ENCODE data around the gene FAM98C.
A peak's percentile ranks its signal among the peaks of the same experiment; 100 is the strongest.

The FAM98C gene

DNA sequence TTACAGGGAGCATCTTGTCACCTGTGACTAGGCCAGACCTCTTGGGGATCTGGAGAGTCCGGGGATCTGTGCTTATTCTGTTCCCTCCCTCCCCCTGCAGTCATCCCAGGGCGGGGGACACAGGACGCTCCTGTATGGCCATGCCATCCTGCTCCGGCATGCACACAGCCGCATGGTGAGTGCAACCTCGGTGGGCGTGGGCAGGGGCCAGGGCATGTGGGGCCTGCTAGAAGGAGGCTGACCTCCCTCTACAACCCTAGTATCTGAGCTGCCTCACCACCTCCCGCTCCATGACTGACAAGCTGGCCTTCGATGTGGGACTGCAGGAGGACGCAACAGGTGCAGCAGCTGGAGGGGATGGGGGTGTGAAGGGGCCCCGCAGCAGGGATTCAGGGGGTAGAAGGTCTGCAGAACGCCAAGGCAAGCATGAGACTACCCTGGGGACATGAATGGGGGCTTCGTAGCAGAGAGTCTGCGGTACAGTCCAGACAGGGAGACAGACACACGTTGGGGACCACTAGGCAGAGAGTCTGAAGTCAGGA, 40.6 kb downstream of the FAM98C start:
- TF ChIP-seq SPI1 (IDR thresholded peaks at IDR 0.05; ENCODE audit: low read depth, low read length) (no peak), TAF1 (IDR thresholded peaks at IDR 0.05; ENCODE audit: low read depth, low read length) (no peak), POLR2AphosphoS5 (IDR thresholded peaks at IDR 0.05; ENCODE audit: low read depth, low read length) (no peak), POU2F2 (IDR thresholded peaks at IDR 0.05; ENCODE audit: low read depth, low read length) (no peak), PAX5 (IDR thresholded peaks at IDR 0.05; ENCODE audit: insufficient read depth, low read length, severe bottlenecking) (no peak), POLR2A (IDR thresholded peaks at IDR 0.05; ENCODE audit: low read depth, low read length) (no peak)
- DNase-seq (ENCODE audit: insufficient read length, low spot score): no peak
- peak; percentile 5 for FAIRE-seq

DNA sequence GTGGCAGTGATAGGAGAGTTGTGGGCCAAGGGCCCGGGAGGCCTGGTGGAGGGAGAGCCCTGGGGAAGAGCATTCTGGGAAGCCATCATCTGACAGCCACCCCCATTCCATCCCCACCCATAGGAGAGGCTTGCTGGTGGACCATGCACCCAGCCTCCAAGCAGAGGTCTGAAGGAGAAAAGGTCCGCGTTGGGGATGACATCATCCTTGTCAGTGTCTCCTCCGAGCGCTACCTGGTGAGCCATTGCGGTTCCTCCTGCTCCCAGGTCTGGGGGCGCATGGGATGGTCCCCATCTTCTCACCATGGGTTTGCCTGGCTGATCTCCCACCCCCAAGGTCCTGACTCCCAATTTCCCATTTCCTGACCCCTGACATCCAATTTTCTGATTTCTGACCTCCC, 41.1 kb downstream of the FAM98C start:
- FAIRE-seq (no peak), DNase-seq (ENCODE audit: insufficient read length, low spot score) (no peak)
- no peak for TF ChIP-seq PAX5 (IDR thresholded peaks at IDR 0.05; ENCODE audit: insufficient read depth, low read length, severe bottlenecking)
- TF ChIP-seq TAF1 (IDR thresholded peaks at IDR 0.05; ENCODE audit: low read depth, low read length): no peak
- TF ChIP-seq POLR2A (IDR thresholded peaks at IDR 0.05; ENCODE audit: low read depth, low read length): no peak
- TF ChIP-seq POLR2AphosphoS5 (IDR thresholded peaks at IDR 0.05; ENCODE audit: low read depth, low read length): no peak
- TF ChIP-seq POU2F2 (IDR thresholded peaks at IDR 0.05; ENCODE audit: low read depth, low read length): no peak
- TF ChIP-seq SPI1 (IDR thresholded peaks at IDR 0.05; ENCODE audit: low read depth, low read length): no peak

DNA sequence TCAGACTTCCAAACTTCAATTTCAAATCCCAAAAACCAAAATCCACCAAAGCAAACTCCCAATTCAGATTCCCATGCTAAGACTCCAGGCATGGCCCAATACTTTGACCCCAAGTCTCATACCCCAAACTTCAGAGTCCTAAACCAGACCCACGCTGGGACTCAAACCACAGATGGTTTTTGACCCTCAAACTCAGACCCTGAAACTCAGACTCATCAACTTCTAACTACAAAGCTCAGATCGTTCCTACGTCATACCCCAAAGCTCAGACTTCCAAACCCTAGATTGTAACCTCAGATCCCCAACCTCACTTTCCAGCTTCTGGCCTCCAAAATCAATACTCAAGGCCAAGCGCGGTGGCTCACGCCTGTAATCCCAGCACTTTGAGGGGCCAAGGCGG, 42.5 kb downstream of the FAM98C start:
- DNase-seq (ENCODE audit: insufficient read length, low spot score) (no peak), FAIRE-seq (no peak)
- no peak for TF ChIP-seq TAF1 (IDR thresholded peaks at IDR 0.05; ENCODE audit: low read depth, low read length)
- no peak for TF ChIP-seq POU2F2 (IDR thresholded peaks at IDR 0.05; ENCODE audit: low read depth, low read length)
- no peak for TF ChIP-seq POLR2A (IDR thresholded peaks at IDR 0.05; ENCODE audit: low read depth, low read length)

DNA sequence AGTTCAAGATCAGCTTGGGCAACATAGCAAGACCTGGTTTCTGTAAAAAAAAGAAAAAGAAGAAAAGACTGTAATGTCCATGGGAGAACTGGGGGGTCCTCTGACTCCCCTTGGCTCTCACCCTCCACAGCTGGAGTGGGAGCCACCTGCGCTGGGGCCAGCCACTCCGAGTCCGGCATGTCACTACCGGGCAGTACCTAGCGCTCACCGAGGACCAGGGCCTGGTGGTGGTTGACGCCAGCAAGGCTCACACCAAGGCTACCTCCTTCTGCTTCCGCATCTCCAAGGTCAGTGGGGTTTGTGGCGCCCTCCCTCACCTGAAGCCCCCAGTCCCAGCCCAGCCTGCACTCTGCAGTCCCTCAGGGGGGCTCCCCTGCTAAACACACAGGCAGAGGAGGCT, 45.3 kb downstream of the FAM98C start:
- DNase-seq (ENCODE audit: insufficient read length, low spot score): no peak
- TF ChIP-seq POU2F2 (IDR thresholded peaks at IDR 0.05; ENCODE audit: low read depth, low read length) (no peak), TAF1 (IDR thresholded peaks at IDR 0.05; ENCODE audit: low read depth, low read length) (no peak), POLR2A (IDR thresholded peaks at IDR 0.05; ENCODE audit: low read depth, low read length) (no peak), POLR2AphosphoS5 (IDR thresholded peaks at IDR 0.05; ENCODE audit: low read depth, low read length) (no peak), SPI1 (IDR thresholded peaks at IDR 0.05; ENCODE audit: low read depth, low read length) (no peak), PAX5 (IDR thresholded peaks at IDR 0.05; ENCODE audit: insufficient read depth, low read length, severe bottlenecking) (no peak)
- no peak for FAIRE-seq

DNA sequence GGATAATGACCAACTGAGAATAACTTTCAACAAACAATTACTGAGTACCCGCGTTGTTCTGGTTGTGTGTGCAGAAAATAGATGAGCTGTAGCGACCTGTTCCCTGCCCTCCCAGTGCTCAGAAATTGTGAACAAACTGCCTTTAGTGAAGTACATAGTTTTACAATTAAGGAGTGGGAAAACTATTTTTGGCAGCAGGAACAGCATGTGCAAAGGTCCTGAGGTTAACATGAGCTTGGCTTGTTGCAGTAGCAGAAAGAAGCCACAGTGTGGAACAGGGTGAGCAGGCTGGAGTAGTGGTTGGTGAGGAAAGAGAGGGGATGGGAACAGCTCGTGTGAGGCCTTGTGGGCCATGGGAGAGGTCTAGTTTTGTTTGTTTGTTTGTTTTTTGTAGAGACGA, 46.6 kb downstream of the FAM98C start:
- no peak for FAIRE-seq
- no peak for TF ChIP-seq PAX5 (IDR thresholded peaks at IDR 0.05; ENCODE audit: insufficient read depth, low read length, severe bottlenecking)
- no peak for DNase-seq (ENCODE audit: insufficient read length, low spot score)

DNA sequence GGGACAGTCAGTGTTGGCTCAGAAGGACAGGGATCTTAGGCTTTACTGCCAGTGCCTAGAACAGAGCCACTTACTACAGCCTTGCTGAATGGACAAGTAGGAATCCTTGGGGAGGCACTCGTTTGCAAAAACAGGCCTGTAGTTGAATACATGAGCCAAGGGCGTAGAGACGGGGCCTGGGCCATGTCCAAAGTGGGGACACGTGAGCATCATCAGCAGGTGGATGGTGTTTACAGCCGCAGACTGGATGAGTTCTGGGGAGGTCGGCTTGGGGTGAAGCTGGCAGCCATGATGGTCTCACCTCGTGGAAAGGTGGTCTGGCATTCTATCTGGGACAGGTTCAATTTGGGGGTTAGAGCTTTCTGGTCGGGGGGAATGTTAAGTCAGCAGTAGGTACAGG, 48.1 kb downstream of the FAM98C start:
- no peak for DNase-seq (ENCODE audit: insufficient read length, low spot score)
- no peak for FAIRE-seq
- TF ChIP-seq PAX5 (IDR thresholded peaks at IDR 0.05; ENCODE audit: insufficient read depth, low read length, severe bottlenecking) (no peak), TAF1 (IDR thresholded peaks at IDR 0.05; ENCODE audit: low read depth, low read length) (no peak), POLR2AphosphoS5 (IDR thresholded peaks at IDR 0.05; ENCODE audit: low read depth, low read length) (no peak), POU2F2 (IDR thresholded peaks at IDR 0.05; ENCODE audit: low read depth, low read length) (no peak), POLR2A (IDR thresholded peaks at IDR 0.05; ENCODE audit: low read depth, low read length) (no peak), SPI1 (IDR thresholded peaks at IDR 0.05; ENCODE audit: low read depth, low read length) (no peak)

DNA sequence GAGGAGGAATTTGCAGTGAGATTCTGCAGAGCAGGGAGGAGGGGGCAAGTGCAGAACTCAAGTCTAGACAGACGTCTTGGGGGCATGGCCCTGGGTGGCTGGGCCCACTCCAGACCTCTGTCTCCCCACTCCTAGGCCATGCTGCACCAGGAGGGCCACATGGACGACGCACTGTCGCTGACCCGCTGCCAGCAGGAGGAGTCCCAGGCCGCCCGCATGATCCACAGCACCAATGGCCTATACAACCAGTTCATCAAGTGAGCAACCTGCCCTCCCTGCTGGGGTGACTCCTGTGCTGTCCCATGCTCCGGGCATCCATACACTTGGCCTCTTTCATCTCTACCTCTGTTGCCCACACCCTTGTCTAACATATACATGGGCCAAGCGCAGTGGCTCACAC, 48.7 kb downstream of the FAM98C start:
- FAIRE-seq: no peak
- TF ChIP-seq POLR2A (IDR thresholded peaks at IDR 0.05; ENCODE audit: low read depth, low read length) (no peak), SPI1 (IDR thresholded peaks at IDR 0.05; ENCODE audit: low read depth, low read length) (no peak), TAF1 (IDR thresholded peaks at IDR 0.05; ENCODE audit: low read depth, low read length) (no peak), POLR2AphosphoS5 (IDR thresholded peaks at IDR 0.05; ENCODE audit: low read depth, low read length) (no peak), PAX5 (IDR thresholded peaks at IDR 0.05; ENCODE audit: insufficient read depth, low read length, severe bottlenecking) (no peak), POU2F2 (IDR thresholded peaks at IDR 0.05; ENCODE audit: low read depth, low read length) (no peak)
- no peak for DNase-seq (ENCODE audit: insufficient read length, low spot score)

DNA sequence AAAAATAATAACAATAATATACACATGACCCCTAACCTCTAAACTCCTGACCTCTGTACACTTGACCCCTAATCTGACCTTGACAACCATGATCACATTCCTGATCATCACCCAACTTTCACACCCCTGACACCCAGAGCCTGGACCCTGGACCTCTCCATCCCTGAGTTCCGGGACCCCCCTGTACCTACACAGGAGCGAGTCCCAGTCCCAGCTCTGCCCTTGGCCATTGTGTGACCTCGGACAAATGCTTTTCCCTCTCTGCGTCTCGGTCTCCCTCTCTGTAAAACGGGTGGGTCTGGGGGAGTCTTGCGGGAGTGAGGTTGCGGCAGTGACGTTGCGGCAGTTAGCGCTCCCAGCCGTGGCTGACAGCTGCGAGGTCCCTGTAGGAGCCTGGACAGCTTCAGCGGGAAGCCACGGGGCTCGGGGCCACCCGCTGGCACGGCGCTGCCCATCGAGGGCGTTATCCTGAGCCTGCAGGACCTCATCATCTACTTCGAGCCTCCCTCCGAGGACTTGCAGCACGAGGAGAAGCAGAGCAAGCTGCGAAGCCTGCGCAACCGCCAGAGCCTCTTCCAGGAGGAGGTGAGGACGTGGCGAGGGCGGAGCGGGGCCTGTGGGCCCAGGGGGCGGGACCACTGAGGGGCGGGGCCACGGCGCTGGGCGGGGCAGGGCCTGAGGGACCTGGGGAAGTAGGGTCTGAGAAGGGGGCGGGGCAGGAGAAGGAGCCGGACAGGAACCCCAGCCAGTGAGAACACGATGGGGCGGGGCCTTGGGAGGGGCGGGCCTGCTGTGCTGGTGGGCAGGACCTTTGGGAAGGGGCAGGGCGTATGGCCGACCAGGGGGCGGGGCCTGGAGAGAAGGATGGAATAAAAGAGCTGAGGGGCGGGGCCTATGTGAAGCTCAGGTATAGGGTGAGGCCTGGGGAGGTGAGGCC, 49.8 kb downstream of the FAM98C start:
- FAIRE-seq (no peak), DNase-seq (ENCODE audit: insufficient read length, low spot score) (no peak)

DNA sequence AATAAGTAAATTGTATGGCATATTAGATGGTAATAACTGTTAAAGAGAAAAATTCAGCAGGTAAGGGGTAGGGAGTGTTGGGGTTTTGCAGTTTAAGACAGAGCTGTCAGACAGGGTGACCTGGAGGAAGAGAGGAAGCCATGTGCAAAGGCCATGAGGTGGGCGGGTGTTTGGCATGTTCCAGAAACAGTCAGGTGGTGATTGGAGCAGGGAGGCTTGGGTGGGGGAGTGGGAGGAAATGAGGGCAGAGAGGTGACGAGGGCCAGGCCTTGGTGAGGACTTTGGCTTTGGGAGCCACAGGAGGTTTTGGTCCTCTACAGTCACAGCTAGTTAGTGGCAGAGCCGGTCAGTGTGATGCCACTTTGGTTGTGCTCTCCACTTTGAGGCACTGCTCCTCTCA, 50.7 kb downstream of the FAM98C start:
- TF ChIP-seq SPI1 (IDR thresholded peaks at IDR 0.05; ENCODE audit: low read depth, low read length) (no peak), POLR2AphosphoS5 (IDR thresholded peaks at IDR 0.05; ENCODE audit: low read depth, low read length) (no peak), TAF1 (IDR thresholded peaks at IDR 0.05; ENCODE audit: low read depth, low read length) (no peak), POLR2A (IDR thresholded peaks at IDR 0.05; ENCODE audit: low read depth, low read length) (no peak), PAX5 (IDR thresholded peaks at IDR 0.05; ENCODE audit: insufficient read depth, low read length, severe bottlenecking) (no peak), POU2F2 (IDR thresholded peaks at IDR 0.05; ENCODE audit: low read depth, low read length) (no peak)
- DNase-seq (ENCODE audit: insufficient read length, low spot score): no peak
- FAIRE-seq: no peak

More for the DNA sequence above, 49.8 kb downstream of the FAM98C start:
- no peak for TF ChIP-seq PAX5 (IDR thresholded peaks at IDR 0.05; ENCODE audit: insufficient read depth, low read length, severe bottlenecking)
- no peak for TF ChIP-seq SPI1 (IDR thresholded peaks at IDR 0.05; ENCODE audit: low read depth, low read length)
- no peak for TF ChIP-seq POLR2AphosphoS5 (IDR thresholded peaks at IDR 0.05; ENCODE audit: low read depth, low read length)
- TF ChIP-seq POU2F2 (IDR thresholded peaks at IDR 0.05; ENCODE audit: low read depth, low read length): no peak
- TF ChIP-seq POLR2A (IDR thresholded peaks at IDR 0.05; ENCODE audit: low read depth, low read length): no peak
- TF ChIP-seq TAF1 (IDR thresholded peaks at IDR 0.05; ENCODE audit: low read depth, low read length): no peak

DNA sequence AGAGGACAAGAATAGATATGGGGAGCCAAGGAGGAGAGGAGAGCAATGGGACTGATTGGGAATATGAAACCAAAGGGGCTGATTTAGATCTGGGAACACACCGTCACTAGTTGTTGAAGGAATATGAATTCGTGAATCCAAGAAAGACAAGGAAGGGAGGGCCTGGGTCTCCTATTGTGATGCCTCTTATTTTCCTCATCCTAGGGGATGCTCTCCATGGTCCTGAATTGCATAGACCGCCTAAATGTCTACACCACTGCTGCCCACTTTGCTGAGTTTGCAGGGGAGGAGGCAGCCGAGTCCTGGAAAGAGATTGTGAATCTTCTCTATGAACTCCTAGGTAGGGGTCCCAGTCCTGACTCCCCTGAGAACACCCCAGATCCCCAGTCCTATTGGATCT, 52.1 kb downstream of the FAM98C start:
- no peak for TF ChIP-seq PAX5 (IDR thresholded peaks at IDR 0.05; ENCODE audit: insufficient read depth, low read length, severe bottlenecking)
- TF ChIP-seq SPI1 (IDR thresholded peaks at IDR 0.05; ENCODE audit: low read depth, low read length): no peak
- TF ChIP-seq TAF1 (IDR thresholded peaks at IDR 0.05; ENCODE audit: low read depth, low read length): no peak
- no peak for TF ChIP-seq POLR2A (IDR thresholded peaks at IDR 0.05; ENCODE audit: low read depth, low read length)
- TF ChIP-seq POLR2AphosphoS5 (IDR thresholded peaks at IDR 0.05; ENCODE audit: low read depth, low read length): no peak
- TF ChIP-seq POU2F2 (IDR thresholded peaks at IDR 0.05; ENCODE audit: low read depth, low read length): no peak
- DNase-seq (ENCODE audit: insufficient read length, low spot score) (no peak), FAIRE-seq (no peak)

All from GM12891 (cell line).